Activated B cell treated with CpG ODN at 0.5 μM for 24 hours (primary cell): Measurements from ENCODE around the gene SFI1. TPM values are rescaled to one million over a fixed set of nuclear protein-coding genes. Genes with fewer than 3 reads are reported as not detected.

Experiments used
- total RNA-seq: library from RNA; stranded (reverse); gene quantifications from 2 replicates; pipeline ENCODE4 v1.2.3, GENCODE V29; 2022

SFI1 gene
- total RNA-seq, 1 donor from 2014 or later, result 126 TPM

Other genes starting within 250 kb of the SFI1 start
- gene PIK3IP1, start 204.0 kb upstream of the SFI1 start, total RNA-seq, result 20.3 and 21.0 TPM in 2 replicates
- gene PATZ1, start 150.2 kb upstream of the SFI1 start, total RNA-seq, result 35.4 and 37.4 TPM in 2 replicates
- gene DRG1, start 96.9 kb upstream of the SFI1 start, total RNA-seq, result 68.5 and 71.1 TPM in 2 replicates
- gene EIF4ENIF1, start 6.7 kb upstream of the SFI1 start, total RNA-seq, result 46.4 and 53.6 TPM in 2 replicates
- 53.7 and 61.6 TPM in 2 replicates for gene PISD, start 165.7 kb downstream of the SFI1 start, total RNA-seq